ENCODE measurements around the gene FAM177B.

FAM177B gene

DNA sequence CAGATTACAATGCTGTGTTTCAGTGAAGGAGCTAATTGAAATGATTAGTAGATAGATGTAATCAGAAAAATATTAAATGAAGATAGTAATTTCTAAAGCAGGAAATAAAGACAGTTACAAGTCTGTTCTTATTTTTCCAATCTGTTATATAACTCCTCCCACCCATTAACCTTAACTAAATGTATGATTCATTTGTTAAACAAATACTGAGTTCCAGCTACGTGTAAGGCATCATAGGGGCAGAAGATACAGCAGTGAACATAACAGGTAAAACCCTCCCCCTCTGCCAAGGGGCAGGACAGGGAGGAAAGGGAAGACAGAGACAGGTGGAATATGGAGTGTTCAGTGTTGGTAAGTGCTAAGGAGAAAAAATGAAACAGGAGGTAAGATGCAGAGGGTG lies at the start of gene FAM177B:
Gene FAM177B (plus strand): TSS at position 231 of the 400 bp plus-strand sequence. CDS start 9,344 bp downstream, outside the sequence.
- Mint-ChIP-seq H3K4me1 (ENCODE audit: low read depth) (peaks cover 11% of the 10 kb centered on the region), H3K9me3 (no peaks in the 10 kb centered on the region), H3K36me3 (ENCODE audit: low read depth) (peaks cover 33% of the 10 kb centered on the region), H3K4me3 (no peak within 1 kb of the TSS), H3K27me3 (peaks cover 16% of the 10 kb centered on the region), H3K27ac (no peak within 1 kb of the TSS)
- intact Hi-C loops (cut with micrococcal nuclease): loop anchor here (5.0 kb wide), 2 partner anchors 80 to 355 kb away; partner anchors contain the start of gene DISP1

DNA sequence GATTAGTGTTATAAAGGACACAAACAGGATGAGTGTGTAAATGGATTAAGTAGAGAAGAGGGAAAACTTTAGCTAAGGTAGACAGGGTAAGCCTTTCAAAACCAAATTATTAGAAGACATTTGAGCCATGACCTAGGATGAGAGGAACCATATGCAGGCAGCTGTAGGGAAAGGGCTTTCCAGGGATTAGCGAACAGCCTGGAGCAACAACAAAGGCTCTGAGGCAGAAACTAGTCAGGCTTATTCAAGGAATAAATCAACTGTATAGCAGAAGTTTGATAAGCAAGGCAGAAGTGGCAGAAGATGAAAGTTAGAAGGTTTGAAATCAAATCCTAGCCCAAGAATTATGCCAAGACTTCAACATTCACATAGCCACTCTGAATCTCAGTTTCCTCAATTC lies 46.0 kb upstream of the FAM177B start:
- no peak overlapping the region for H3K4me3 Mint-ChIP-seq
- H3K36me3 Mint-ChIP-seq (ENCODE audit: low read depth): peaks cover 30% of the 10 kb centered on the region
- intact Hi-C loops (cut with micrococcal nuclease): no loop called here
- H3K27me3 Mint-ChIP-seq: no peaks in the 10 kb centered on the region
- H3K9me3 Mint-ChIP-seq: no peaks in the 10 kb centered on the region
- no peak overlapping the region for H3K27ac Mint-ChIP-seq
- H3K4me1 Mint-ChIP-seq (ENCODE audit: low read depth): no peaks in the 10 kb centered on the region

DNA sequence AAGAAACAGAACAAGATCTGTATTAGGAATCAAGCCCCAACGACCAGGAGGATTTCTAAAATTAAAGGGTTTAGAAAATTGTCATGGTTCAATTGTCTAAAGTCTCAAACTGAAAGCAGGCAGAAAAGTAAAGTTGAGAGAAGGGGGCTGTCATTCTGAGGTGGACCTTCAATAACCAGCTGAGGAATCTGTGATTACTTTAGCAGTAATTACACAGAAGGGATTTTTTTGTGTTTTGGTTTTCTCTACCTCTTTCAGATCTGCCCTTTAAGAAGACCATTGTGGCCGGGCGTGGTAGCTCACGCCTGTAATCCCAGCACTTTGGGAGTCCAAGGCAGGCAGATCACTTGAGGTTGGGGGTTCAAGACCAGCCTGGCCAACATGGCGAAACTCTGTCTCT lies 42.1 kb upstream of the FAM177B start:
- Mint-ChIP-seq H3K36me3 (ENCODE audit: low read depth) (peaks cover 17% of the 10 kb centered on the region), H3K9me3 (no peaks in the 10 kb centered on the region), H3K4me3 (no peak overlapping the region), H3K27ac (no peak overlapping the region), H3K27me3 (no peaks in the 10 kb centered on the region), H3K4me1 (ENCODE audit: low read depth) (no peaks in the 10 kb centered on the region)
- intact Hi-C loops (cut with micrococcal nuclease): no loop called here

DNA sequence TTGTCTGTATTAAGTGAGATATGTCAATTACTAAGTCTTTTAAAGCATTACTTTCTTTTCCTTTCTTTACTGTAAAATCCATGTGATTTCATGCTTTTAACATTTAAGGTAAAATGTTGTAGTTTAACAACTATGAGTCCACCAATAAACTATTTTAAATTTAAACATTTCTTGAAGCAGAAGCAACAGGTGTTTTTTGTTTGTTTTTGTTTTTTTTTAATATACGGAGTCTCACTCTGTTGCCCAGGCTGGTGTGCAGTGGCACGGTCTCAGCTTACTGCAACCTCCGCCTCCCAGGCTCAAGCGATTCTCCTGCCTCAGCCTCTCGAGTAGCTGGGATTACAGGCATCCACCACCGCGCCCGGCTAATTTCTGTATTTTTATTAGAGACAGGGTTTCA lies 40.3 kb upstream of the FAM177B start:
- H3K27me3 Mint-ChIP-seq: no peaks in the 10 kb centered on the region
- no peaks in the 10 kb centered on the region for H3K4me1 Mint-ChIP-seq (ENCODE audit: low read depth)
- intact Hi-C loops (cut with micrococcal nuclease): no loop called here
- no peaks in the 10 kb centered on the region for H3K9me3 Mint-ChIP-seq
- no peak overlapping the region for H3K4me3 Mint-ChIP-seq
- H3K36me3 Mint-ChIP-seq (ENCODE audit: low read depth): peaks cover 26% of the 10 kb centered on the region
- H3K27ac Mint-ChIP-seq: no peak overlapping the region

DNA sequence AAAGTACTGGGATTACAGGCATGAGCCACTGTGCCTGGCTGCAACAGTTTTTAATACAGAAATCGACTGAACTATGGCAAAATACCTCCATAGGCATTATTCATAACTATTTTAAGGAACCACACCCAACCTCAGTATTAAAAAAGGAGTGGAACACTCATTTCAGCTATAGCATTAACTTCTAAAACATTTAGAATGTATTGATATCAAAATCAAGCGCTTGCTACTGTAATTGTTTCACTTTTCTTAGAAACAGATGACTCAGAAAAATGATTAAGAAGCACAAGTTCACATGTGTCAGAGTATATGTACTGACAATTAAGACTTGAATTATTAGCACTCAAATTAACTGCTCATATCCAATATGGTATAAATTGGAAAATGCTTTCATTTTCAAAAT lies 39.8 kb upstream of the FAM177B start:
- intact Hi-C loops (cut with micrococcal nuclease): no loop called here
- Mint-ChIP-seq H3K27ac (no peak overlapping the region), H3K4me1 (ENCODE audit: low read depth) (no peaks in the 10 kb centered on the region), H3K9me3 (no peaks in the 10 kb centered on the region), H3K36me3 (ENCODE audit: low read depth) (peaks cover 27% of the 10 kb centered on the region), H3K27me3 (no peaks in the 10 kb centered on the region), H3K4me3 (no peak overlapping the region)

DNA sequence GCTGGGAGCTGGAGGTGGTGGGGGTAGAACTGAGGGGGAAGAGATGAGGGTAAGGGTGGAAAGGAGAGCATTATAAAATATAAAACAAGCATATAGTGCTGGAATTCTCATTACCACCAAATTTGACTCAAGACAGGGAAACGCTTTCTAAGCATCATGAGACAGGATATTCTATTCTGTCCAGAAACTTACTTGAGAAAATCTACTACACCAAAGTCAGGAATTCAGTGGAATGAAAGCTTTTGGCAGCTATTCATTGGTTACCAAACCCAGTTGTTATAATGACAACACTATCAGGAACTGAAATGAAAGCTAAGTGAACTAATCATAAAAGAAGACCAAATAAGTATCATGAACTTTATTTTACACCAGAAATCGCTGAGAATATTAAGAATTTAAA lies 39.2 kb upstream of the FAM177B start:
- no peak overlapping the region for H3K4me3 Mint-ChIP-seq
- H3K9me3 Mint-ChIP-seq: no peaks in the 10 kb centered on the region

DNA sequence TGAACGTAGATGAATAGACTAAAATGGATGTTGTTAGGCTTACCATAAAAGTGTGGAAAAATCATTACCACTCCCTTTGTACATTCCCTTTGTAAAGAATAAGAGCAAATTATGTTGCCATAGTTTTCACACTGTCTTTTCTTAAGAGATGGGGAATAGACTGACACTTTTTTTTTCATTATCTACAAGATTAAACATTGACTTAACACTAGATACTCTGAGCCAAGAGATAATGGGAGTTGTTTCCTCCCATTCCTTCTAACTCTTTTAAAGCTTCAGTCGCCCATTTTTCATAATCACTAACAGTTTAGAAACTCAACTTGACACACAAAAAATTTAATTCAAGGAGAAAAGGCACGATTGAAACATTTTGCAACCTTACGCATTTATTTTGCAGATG lies 34.8 kb upstream of the FAM177B start:
- Mint-ChIP-seq H3K27ac (no peak overlapping the region), H3K4me1 (ENCODE audit: low read depth) (no peaks in the 10 kb centered on the region), H3K27me3 (no peaks in the 10 kb centered on the region), H3K4me3 (no peak overlapping the region), H3K36me3 (ENCODE audit: low read depth) (peaks cover 41% of the 10 kb centered on the region), H3K9me3 (no peaks in the 10 kb centered on the region)
- intact Hi-C loops (cut with micrococcal nuclease): no loop called here

More for the DNA sequence above, 39.2 kb upstream of the FAM177B start:
- H3K4me1 Mint-ChIP-seq (ENCODE audit: low read depth): no peaks in the 10 kb centered on the region
- H3K27ac Mint-ChIP-seq: no peak overlapping the region
- H3K36me3 Mint-ChIP-seq (ENCODE audit: low read depth): peaks cover 27% of the 10 kb centered on the region
- intact Hi-C loops (cut with micrococcal nuclease): no loop called here
- H3K27me3 Mint-ChIP-seq: no peaks in the 10 kb centered on the region

DNA sequence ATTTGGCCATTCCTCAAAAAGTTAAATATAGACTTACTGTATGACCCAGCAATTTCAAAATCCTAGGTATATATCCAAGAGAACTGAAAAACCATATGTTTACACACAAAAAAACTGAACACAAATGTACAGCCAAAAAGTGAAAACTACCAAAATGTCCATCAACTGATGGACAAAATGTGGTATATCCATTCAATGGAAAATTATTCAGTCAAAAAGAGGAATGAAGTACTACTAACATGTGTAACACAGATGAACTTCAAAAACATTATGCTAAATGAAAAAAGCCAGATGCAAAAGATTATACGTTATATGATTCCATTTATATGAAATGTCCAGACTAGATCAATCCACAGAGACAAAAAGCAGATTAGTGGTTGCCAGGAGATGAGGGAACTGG lies 32.7 kb upstream of the FAM177B start:
- no peak overlapping the region for H3K27ac Mint-ChIP-seq
- H3K9me3 Mint-ChIP-seq: no peaks in the 10 kb centered on the region
- no peaks in the 10 kb centered on the region for H3K27me3 Mint-ChIP-seq
- no peak overlapping the region for H3K4me3 Mint-ChIP-seq
- H3K4me1 Mint-ChIP-seq (ENCODE audit: low read depth): peaks cover 2% of the 10 kb centered on the region
- peaks cover 40% of the 10 kb centered on the region for H3K36me3 Mint-ChIP-seq (ENCODE audit: low read depth)
- intact Hi-C loops (cut with micrococcal nuclease): no loop called here

DNA sequence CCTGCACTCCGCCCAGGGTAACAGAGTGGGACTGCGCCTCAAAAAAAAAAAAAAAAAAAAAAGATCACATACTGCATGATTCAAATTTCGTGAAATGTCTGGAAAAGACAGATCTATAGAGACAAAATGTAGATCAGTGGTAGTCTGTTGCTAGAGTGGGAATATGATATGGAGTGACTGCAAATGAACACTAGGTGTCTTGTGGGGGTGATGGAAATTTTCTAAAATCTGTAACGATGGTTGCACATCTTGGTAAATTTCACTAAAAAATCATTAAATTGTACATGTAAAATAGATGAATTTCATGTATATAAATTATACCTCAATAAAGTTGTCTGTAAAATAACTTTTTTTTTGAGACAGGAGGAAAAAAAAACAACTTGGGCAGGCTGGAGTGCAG lies 30.2 kb upstream of the FAM177B start:
- Mint-ChIP-seq H3K9me3 (no peaks in the 10 kb centered on the region), H3K27me3 (no peaks in the 10 kb centered on the region), H3K4me3 (no peak overlapping the region), H3K27ac (no peak overlapping the region), H3K36me3 (ENCODE audit: low read depth) (peaks cover 38% of the 10 kb centered on the region), H3K4me1 (ENCODE audit: low read depth) (peaks cover 18% of the 10 kb centered on the region)
- intact Hi-C loops (cut with micrococcal nuclease): no loop called here

DNA sequence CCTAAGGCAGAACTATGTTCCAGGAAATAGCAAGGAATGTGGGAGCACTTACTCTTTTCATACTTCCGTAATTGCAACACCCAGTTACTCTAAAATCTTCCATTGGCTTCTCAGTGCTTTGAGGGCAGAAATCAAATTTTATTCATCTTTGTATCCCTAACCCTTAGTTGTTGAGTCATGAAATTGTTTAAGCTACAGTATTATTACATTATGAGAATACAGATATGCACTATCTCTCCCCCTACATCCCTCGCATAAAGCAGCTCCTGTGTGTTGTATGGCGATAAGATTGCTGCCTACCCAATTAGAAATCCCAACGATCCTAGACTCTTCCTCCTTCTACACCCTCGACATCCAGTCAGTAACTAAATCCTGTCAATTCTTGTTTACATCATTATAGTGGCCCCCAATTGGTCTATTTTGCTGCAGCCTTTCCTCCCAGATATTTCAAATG lies 27.3 kb upstream of the FAM177B start:
- no peak overlapping the region for H3K27ac Mint-ChIP-seq
- no peaks in the 10 kb centered on the region for H3K9me3 Mint-ChIP-seq
- intact Hi-C loops (cut with micrococcal nuclease): no loop called here
- H3K36me3 Mint-ChIP-seq (ENCODE audit: low read depth): peaks cover 37% of the 10 kb centered on the region
- no peak overlapping the region for H3K4me3 Mint-ChIP-seq
- H3K4me1 Mint-ChIP-seq (ENCODE audit: low read depth): peaks cover 28% of the 10 kb centered on the region
- no peaks in the 10 kb centered on the region for H3K27me3 Mint-ChIP-seq

DNA sequence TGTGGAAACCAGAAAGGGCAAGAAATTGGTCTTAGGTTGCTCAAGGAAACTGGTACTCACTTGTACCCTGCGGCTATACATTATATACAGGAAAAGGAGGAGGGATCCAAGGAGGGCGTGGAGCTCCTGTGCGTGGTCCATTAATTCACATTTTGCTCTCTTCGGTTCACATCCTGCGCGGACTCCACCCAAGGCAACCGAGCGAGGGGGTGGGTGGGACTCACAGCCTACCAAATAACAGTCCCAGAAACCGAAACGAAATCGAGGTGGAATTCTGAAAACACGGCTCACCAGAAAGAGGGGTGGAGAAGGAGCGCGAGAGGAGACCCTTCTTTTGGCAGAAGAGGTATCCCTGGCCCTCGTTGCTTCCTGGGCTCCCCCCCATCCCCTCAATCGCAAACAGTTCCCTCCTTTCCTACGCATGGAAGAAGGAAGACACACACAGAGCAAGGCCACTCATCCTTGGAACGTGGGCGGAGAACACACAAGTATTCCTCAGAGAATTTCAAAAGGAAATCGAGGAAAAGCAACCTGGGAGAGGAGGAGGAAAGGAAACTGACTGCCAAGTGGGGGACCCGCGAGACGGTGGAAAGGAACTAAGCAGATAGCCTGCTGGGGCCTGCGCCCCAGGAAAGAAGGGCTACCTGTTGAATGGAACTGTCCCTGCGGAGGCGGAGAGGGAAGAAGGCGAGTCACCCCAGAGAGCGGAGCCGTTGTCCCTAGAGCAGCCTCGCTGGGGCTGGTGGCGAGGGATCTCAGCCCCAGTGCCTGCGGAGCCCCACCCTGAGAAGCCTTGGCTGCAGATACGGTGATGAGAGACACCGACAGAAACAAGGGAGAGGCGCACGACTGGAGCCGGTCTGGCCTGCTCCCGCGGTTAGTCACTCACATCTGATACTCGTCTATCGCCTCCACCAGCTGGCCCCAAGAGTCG lies 25.4 kb upstream of the FAM177B start:
- Mint-ChIP-seq H3K27me3 (no peaks in the 10 kb centered on the region), H3K4me3 (peak overlapping the region; percentile 96), H3K9me3 (no peaks in the 10 kb centered on the region), H3K4me1 (ENCODE audit: low read depth) (peaks cover 30% of the 10 kb centered on the region), H3K27ac (peak overlapping the region; percentile 95), H3K36me3 (ENCODE audit: low read depth) (peaks cover 37% of the 10 kb centered on the region)
- intact Hi-C loops (cut with micrococcal nuclease): loop anchor here (2.0 kb wide), 1 partner anchor 247 kb away; no protein-coding TSS in a partner anchor

DNA sequence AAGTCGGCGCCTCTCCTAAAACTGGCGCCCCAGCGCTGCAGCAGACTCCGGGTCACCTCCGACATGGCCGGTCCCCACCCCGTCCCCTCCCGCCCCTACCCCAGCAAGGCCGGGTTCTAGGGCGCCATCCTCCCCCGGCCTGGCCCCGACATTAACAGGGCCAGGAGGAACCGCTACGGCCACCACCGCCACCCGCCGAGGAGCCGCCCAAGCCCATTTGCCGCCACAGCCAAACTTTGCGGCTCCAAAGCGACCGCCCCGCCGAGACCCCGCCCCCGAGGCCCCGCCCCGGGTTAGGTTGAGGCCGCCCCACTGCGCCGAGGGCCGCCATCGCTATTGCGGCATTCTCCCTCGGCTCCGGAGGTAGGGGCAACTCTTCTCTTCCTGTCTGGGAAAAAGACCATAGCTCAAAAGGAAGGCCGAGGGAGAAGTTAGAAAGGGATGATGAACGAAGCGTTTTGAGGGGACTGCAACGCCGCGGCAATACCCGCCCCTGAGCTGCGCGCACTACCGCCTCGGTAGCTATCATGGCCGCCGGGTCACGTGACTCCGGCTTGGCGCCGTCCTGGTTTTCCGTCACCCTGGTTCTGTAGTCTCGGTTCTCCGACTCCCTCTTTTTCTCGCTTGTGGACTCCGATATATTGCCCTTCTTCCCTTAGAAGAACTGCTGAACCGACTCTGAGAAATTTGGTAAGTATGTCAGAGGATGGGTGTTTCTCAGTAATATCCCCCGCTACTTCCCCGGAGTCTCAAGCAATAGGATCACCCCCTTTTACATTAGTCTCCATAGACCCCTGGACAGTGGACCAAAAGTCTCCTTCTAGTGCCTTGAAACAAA lies 24.5 kb upstream of the FAM177B start, which contains the start of the genes AIDA and BROX:
Gene AIDA (minus strand): TSS at position 239 of the 838 bp plus-strand sequence. CDS start 174 bp downstream, at position 65.
Gene BROX (plus strand): TSS at position 312 of the 838 bp plus-strand sequence. CDS start 3,136 bp downstream, outside the sequence.
- intact Hi-C loops (cut with micrococcal nuclease): loop anchor here (1.0 to 2.0 kb wide), 2 partner anchors 68 to 248 kb away; no protein-coding TSS in a partner anchor
- Mint-ChIP-seq H3K27ac (peak within 1 kb of the TSS; percentile 95), H3K4me3 (peak within 1 kb of the TSS; percentile 96), H3K27me3 (no peaks in the 10 kb centered on the region), H3K4me1 (ENCODE audit: low read depth) (peaks cover 33% of the 10 kb centered on the region), H3K9me3 (no peaks in the 10 kb centered on the region), H3K36me3 (ENCODE audit: low read depth) (peaks cover 41% of the 10 kb centered on the region)

DNA sequence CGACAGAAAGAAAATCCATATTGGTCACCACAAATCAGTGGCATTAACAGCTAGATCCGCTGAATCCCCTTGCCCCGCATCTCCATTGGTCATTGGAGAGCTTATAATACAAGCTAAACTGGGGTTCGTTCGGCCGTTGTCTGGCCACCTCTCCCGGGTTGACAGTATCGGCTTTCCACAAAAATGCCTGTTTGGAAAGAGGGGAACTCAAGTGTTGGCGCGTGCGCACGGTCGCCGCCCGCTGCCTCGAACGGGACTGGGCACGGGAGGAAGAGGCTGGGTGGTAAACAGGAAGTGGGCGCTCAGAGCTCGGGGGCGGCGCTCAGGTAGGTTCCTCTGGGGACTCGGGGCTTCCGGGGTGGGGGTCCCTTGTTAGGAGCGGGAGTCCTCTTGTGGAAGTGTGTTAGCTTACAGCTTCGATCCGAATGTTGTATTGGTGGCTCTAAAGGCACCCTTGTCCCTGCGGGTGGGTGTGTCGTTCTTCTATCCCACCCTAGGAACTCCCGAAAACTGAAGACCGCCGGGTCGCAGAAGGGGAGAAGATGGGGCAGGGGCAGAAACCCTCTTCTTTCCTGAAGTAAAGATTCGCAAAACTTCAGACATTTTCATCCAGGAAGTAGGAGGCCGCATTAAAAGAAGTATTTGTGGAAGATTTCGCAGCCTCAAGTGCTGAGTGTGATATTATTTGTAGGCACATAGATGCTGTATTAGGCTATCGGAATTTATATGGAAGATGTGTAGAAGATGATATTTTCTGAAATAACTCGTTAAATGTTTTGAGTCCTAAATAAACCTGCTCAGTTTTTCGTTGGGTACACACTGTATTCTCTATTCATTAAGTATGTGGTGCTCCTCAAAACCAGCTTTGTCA lies 23.7 kb upstream of the FAM177B start:
- Mint-ChIP-seq H3K4me1 (ENCODE audit: low read depth) (peaks cover 33% of the 10 kb centered on the region), H3K27me3 (no peaks in the 10 kb centered on the region), H3K27ac (peak overlapping the region; percentile 95), H3K36me3 (ENCODE audit: low read depth) (peaks cover 48% of the 10 kb centered on the region), H3K9me3 (no peaks in the 10 kb centered on the region), H3K4me3 (peak overlapping the region; percentile 96)
- intact Hi-C loops (cut with micrococcal nuclease): loop anchor here (1.0 to 2.0 kb wide), 2 partner anchors 69 to 249 kb away; no protein-coding TSS in a partner anchor

Measured in dendritic cell treated with granulocyte-macrophage colony-stimulating factor and Interleukin-4, amounts not matched to agents 40 ng/mL and 50 ng/mL, for 4 days (primary cell).